HG03342 (cell line): Measurements from ENCODE around the gene NLRX1.
A peak's percentile ranks its signal among the peaks of the same experiment; 100 is the strongest.
"Not testable (repeated sequence)": the region's sequence is repeated elsewhere in the genome, so short reads cannot be mapped to it uniquely, and the experiment has no call there.

Experiments
- ATAC-seq: cut with Tn5 transposase; IDR thresholded peaks from one replicate; pipeline ENCODE4 v1.9.1; 2021; ENCODE audit warnings: mild to moderate bottlenecking, moderate library complexity; ENCODE audit not compliant: unreplicated experiment

NLRX1 gene, protein sequence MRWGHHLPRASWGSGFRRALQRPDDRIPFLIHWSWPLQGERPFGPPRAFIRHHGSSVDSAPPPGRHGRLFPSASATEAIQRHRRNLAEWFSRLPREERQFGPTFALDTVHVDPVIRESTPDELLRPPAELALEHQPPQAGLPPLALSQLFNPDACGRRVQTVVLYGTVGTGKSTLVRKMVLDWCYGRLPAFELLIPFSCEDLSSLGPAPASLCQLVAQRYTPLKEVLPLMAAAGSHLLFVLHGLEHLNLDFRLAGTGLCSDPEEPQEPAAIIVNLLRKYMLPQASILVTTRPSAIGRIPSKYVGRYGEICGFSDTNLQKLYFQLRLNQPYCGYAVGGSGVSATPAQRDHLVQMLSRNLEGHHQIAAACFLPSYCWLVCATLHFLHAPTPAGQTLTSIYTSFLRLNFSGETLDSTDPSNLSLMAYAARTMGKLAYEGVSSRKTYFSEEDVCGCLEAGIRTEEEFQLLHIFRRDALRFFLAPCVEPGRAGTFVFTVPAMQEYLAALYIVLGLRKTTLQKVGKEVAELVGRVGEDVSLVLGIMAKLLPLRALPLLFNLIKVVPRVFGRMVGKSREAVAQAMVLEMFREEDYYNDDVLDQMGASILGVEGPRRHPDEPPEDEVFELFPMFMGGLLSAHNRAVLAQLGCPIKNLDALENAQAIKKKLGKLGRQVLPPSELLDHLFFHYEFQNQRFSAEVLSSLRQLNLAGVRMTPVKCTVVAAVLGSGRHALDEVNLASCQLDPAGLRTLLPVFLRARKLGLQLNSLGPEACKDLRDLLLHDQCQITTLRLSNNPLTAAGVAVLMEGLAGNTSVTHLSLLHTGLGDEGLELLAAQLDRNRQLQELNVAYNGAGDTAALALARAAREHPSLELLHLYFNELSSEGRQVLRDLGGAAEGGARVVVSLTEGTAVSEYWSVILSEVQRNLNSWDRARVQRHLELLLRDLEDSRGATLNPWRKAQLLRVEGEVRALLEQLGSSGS

DNA sequence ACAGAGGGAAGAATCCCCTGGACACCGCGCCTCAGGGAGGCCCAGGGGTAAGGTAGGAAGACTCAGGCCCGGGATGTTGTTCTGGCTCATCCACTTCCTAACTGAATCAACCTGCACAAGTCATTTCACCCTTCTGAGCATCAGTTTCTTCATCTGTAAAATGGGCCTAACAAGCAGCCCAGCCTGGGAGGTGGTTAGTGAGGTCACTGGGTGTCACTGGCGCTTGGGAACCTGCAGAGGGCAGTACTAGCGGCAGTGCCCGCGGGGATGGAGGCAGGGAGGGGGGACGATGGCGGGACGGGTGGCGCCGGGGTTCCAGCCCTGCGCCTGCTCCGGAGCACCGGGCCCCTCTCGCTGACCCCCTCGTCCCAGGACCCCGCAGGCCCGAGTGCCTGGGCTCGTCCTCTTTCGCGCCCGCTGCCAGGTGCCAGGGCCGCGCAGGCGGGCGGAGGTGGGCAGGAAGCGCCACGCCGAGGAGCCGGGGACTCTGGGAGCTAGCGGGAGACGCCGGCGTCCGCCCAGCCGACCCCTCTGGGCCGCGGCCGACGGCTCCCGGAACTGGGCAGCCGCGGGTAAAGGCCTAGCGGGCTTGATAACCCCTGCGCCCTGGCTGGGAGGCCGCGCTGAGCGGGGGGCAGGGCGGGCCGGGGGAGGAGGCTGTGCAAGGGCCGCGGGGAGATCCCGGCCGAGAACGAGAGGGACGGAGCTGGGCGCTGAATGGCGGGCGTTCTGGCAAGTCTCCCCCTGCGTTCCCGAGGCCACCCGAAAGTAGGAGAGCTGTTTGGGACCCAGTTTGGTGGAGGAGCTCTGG is at the start of gene NLRX1:
TSS of gene NLRX1 (plus strand) at position 255 of the 811 bp plus-strand sequence. CDS start 2,679 bp downstream, outside the sequence.
- ATAC-seq = peak; percentile 88

DNA sequence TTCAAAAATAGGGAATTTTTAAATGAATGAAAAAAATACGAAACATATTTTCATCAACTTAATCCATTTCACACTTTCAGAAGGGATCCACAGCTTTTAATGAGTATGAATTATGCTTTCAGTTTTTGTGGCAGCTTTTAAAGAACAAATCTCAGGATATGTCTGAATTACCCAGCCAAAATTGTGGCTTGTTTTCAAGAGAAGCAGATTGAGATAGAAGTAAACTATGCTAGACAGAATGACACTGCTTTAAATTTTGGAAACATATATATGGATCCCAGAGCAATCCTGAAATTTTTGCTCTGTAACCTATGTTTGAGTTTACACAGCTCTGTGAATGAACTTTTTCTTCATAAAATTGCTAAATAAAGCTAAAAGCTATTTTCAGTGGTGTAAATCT is 49.6 kb upstream of the NLRX1 start:
- no peak for ATAC-seq

DNA sequence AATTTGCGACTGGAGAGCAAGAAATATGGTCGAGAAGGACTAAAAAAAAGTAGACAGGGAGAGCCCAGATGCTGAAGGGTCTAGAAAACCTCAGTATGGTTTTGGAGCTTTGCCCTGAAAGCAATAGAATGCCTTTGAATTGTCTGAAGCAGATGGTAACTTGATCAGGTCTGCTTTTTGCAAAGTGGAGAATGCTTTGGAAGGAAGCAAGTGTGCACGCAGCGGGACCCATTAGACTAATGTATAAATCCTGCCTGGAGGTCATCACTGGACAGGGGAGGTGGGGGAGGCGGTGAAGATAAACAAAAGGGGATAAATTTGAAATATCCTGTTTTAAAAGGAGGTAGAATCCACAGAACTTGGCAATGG is 47.9 kb upstream of the NLRX1 start:
- ATAC-seq = no peak

DNA sequence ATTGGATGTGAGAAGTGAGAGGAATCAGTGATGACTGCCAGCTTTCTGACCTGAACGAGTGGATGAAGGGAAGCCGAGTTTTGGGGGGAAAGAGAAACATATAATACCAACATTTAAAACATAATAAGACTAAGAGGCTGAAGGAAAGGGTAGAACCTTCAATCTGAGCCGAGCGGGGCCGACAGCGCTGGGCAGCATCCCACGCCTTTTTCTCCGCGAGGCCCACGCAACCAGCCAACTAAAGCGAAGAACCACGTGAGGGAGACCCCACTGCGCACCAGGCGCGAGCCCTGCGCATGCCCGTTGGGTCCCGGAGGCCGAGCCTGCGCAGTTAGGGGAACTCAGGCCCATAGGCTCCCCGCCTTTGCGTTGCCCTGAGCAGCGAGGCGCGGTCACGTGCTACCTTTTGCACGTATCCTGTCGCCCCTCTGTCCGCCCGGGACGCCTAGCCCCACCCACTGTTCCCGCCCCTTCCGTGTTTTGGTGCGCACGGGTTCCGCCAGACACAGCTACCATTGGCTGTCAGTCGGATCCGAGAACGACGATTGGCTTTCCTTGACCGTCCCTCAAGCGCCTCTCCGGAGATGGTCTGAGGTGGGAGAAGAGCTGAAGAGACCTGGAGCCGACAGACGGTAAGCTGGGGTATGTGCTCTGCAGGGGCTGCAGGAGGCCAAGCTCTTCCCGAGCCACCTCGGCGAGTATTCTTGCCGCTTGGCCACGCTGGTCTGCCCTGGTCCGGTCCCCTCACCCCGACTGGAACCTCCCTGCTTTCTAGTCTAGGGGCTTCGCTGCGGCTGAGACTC is 47.3 kb upstream of the NLRX1 start, which contains the start of gene HINFP:
TSS of gene HINFP (plus strand) at position 573 of the 803 bp plus-strand sequence. CDS start 5,365 bp downstream, outside the sequence.
- ATAC-seq = peak; percentile 95

DNA sequence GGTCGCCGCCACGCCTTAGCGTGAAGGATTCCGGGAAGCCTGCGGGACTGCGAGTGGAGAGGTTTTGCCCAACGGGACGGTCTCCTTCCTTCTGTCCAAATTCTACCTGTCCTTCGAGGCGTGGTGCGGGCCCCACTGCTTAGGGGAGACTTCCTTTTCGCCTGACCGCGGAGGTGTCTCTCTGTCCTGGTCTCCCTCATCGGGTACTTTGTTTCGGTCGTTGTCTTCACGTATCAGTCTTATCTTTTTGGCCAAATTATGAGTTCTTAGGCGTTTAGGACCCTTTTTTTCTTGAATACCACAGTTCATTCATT is 46.8 kb upstream of the NLRX1 start:
- no peak for ATAC-seq

DNA sequence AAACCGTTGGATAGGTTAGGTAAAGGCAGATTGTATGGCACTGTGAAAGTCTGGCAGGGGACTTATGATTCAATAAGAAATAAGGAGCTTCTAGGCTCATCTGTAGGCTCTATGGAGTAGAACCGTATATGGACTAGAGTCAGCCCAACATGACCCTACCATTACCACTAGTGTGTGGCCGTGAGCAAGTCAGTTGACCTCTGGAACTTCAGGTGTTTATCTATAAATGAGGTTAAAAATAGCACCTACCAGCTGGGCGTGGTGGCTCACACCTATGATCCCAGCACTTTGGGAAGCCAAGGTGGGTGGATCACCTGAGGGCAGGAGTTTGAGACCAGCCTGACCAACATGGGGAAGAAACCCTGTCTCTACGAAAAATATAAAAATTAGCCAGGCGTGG is 42.7 kb upstream of the NLRX1 start:
- no peak for ATAC-seq

DNA sequence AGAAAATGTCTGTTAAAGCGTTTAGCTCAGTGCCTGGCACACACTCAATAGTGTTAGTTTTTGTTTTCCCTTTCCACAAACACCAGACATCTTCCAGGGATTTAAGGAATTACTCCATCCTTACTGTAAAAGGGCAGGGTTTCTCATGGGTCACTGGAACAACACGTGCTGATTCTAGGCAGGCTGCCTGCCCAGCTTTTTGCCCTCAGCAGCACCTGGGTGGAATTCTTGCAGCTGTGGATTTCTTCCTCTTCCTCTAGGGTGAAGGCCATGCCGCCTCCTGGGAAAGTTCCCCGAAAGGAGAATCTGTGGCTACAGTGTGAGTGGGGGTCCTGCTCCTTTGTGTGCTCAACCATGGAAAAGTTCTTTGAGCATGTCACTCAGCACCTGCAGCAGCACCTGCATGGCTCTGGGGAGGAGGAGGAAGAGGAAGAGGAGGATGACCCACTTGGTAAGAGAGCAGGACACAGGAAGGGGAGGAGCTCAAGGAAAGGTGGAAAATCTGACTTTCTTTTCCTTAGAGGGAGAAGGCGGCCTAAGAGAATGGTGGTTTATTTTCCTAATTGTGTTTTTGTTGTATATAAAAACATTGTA is 41.8 kb upstream of the NLRX1 start:
- no peak for ATAC-seq

DNA sequence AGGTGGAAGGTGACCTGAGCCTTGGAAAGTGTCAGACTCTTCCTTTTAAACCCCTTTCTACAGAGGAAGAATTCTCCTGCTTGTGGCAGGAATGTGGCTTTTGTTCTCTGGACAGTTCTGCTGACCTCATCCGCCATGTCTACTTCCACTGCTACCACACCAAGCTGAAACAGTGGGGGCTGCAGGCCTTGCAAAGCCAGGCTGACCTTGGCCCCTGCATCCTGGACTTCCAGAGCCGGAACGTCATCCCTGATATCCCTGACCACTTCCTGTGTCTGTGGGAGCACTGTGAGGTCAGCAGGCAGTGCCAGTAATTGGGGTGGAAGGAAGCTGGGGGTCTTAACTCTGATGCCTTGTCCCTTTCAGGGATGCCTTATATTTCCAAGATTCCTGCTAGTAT is 37.9 kb upstream of the NLRX1 start:
- ATAC-seq = no peak

DNA sequence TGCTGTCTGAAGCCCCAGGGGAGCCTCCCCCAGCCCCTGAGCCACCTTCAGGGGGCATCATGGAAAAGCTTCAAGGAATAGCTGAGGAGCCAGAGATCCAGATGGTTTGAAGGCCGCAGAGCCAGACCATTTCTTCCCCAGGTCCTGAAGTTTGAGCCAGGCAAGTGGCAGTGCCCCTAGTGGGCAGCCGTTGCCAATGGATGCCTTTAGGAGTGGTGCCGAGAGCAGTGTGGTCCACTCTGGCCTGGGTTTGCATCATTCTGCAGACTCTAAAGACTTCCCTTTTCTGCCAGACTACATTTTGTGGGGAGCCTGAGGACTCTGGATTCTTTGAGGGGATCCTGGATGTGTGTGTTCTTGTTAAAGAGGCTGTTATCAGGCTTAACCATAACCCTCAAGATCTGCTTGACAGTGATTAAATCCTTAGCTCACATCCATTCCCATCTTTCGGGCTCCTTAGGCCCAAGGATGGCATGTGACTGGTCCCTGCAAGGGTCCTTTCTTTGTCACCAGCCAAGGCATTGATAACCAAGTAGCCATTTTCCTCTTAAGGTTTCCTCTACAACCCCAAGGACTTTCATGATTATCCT is 34.0 kb upstream of the NLRX1 start:
- no peak for ATAC-seq

DNA sequence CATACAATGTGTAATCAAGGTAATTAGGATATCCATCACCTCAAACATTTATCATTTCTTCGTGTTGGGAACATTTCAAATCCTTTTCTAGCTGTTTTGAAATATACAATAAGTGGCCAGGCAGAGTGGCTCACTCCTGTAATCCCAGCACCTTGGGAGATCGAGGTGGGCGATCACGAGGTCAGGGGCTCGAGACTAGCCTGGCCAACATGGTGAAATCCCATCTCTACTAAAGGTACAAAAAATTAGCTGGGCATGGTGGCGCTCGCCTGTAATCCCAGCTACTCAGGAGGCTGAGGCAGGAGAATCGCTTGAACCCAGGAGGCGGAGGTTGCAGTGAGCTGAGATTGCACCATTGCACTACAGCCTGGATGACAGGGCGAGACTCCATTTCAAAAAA is 29.2 kb upstream of the NLRX1 start:
- ATAC-seq = not testable (repeated sequence)

DNA sequence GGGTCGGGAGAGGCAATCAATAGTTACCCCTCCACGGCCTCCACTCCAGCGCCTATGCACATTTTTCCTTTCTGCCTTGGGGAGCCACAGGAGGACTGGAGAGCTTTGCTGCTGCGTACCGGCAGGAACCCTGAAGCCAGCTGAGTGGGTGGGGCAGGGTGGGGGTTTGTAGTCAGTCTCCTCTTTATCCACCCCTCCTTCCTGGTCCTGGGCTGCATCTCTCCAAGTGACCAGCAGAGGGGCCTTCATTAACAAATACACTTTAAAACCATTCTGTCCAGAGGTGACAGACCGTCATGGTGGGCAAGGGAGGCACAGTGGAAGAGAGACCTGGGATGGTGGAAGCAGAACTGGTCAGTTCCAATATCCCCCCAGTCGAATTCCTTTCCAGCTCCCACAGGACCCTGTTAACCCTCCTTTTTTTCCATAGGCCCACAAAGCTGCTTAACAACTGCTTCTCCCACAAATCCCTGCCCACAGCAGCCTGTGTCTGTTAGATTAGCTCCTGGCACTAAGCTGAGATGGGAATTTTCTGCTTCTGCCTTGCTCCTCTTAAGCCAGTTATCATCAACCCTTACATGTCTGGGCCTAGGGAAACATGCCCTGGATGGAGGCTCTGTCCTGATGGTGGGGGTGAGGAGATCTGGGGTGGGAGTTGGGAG is 23.6 kb upstream of the NLRX1 start:
- ATAC-seq = peak; percentile 61

DNA sequence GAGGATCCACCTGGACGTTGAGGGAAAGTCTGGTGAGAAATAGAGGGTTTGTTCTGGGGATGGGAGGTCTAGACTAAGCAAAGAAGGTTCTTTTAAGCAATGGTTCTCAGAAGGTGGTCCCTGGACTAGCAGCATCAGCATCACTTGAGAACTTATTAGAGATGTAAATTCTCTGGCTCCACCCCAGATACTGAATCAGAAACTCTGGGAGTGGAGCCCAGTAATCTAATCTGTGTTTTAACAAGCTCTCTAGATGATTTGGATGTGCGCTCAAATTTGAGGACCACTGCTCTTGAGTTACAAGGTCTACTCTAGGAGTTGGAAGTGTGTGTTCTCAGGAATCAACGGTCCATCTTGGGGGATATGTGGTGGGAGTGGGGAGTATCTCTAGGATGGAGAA is 23.0 kb upstream of the NLRX1 start:
- no peak for ATAC-seq

DNA sequence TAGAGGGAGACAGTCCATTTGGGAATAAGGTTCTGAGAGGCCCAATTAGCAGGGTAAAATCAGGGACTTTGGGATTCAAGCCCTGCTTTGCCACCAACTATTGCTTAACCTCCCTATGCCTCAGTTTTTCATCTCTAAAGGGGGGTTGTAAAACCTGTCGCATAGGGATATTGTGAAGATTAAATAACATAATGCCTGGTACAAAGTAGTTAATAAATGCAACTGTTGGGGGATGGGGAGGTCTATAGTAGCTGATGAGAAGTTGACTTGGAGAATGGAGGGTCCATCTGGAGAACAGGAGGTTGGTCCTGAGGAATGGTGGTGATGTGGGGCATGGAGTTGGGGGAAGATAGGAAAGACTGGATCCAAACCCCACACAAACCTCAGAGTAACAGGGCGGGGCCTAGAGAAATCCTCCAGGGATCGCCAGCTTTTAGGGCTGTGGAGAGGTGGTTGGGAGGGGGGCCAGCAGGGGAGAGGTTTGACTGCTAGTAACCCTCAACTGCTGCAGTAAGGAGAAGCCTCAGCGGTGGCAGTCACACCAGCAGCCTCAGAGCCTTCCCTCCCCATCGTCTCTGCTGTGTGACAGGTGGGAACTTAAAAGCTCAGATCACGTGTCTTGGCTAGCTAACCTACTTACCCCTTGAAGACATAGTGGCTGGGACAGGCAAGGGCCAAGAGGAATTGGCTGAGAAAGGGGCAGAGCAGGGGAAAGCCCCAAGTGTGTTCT is 20.8 kb upstream of the NLRX1 start:
- ATAC-seq = no peak

DNA sequence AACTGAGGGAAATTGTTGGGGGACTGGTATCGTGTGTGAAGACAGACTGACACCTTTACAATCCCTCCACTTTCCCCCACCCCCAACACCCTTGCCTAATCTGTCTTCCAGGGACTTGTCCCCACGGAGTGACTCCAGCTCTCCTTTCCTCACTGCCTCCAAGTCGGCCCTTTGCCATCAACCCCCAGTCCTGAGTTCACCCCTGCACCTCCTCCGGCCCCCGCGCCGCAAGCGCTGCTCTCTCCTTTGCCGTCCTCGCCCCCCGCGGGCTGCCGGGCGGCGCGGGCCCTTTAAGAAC is 19.9 kb upstream of the NLRX1 start:
- ATAC-seq = no peak

DNA sequence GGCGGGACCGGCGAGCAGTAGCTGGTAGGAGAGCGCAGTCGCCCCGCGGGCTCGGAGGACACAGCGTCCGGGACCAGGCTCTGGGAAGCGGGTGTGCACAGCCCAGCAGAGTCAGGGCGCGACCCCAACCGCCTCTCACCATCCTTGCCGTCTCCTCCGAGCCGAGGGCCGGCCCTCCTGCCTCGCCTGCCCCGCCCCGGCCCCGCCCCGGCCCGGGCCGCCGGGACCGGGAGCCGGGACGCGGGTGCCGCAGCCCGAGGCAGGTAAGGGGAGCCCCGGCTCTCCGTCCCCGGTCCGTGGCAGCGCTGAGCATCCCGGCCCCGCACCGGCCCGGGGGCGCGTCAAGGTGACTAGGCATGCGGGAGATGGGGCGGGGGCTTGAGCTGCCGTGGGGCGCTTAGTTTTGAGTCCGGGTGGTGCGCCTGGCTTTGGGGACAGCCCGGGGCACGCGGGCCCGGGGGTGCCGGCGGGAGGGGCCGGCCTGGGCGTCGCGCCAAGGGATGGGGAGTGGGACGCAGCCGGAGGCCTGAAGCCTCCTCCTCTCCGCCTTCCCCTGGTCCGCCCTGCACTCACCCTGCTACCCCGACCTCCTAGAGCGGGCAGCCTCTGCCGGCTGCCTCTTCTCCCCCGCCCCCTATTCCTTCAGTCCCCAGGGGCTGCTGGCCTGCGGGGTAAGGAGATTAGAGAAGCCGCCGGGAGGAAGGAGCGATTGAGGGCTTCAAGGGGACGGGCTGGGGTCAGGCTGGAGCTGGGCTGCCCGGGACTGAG is 19.3 kb upstream of the NLRX1 start, which contains the start of gene ABCG4:
TSS of gene ABCG4 (plus strand) at position 35 of the 768 bp plus-strand sequence. CDS start 914 bp downstream, outside the sequence.
- ATAC-seq = no peak

DNA sequence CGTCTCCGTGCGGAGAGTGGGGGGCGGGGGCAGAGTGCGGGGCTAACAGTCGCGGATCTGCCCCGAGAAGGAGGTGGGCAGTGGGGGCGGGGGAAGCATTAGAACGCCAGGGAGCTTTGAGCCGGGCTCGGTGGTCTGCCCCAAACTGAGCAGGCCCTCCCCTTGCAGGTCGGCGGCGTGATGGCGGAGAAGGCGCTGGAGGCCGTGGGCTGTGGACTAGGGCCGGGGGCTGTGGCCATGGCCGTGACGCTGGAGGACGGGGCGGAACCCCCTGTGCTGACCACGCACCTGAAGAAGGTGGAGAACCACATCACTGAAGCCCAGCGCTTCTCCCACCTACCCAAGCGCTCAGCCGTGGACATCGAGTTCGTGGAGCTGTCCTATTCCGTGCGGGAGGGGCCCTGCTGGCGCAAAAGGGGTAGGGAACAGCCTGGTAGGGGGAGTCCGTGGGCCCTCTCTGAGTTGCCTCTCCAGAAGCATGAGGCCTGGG is 18.7 kb upstream of the NLRX1 start:
- ATAC-seq = no peak

DNA sequence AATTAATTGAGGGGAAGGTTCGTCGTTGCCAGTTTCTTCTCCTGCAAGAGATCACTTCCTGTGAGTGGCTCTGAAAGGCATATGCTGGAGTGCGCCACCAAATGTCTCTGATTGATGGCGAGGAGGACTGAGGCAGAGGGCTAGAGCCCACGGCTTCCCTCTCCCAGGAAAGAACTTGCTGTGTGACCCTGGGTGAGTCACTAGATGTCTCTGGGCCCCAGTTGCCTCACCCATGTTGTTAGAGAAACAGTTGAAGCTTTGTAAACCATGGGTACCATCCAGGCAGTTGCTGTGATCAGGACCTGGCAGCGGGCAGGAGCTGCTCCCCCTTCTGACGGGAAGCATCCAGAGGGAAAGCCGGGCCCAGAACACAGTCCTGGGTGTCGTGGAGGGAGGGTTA is 16.5 kb upstream of the NLRX1 start:
- ATAC-seq = no peak
